Esophagus muscularis mucosa (tissue), 4 donors: Measurements from ENCODE around the gene ZXDC. TPM values are rescaled to one million over a fixed set of nuclear protein-coding genes. Genes with fewer than 3 reads are reported as not detected.

Experiments
- DNase-seq: peaks from one replicate; pipeline ENCODE4 v3.0.0-alpha.2; 2017; ENCODE audit errors: extremely low spot score
- H3K27ac ChIP-seq, 4 donors: fragments of 200-600 bp; sonication (generic); replicated peaks in 1 of 4; 1 replicate in 3 of 4; 2 replicates in 1 of 4; pipeline ENCODE4 v1.5.1; 2016 to 2019; ENCODE audit warnings: mild to moderate bottlenecking in 1 of 4
- H3K27me3 ChIP-seq, 4 donors: fragments of 200-600 bp; sonication (generic); one replicate each; pipeline versions ENCODE4 v1.5.1 to v1.6.0; 2016 to 2019
- H3K36me3 ChIP-seq, 4 donors: fragments of 200-600 bp; sonication (generic); one replicate each; pipeline ENCODE4 v1.5.1; 2016 to 2019
- H3K4me1 ChIP-seq, 4 donors: fragments of 200-600 bp; sonication (generic); one replicate each; pipeline ENCODE4 v1.5.1; 2016 to 2019
- H3K4me3 ChIP-seq, 4 donors: fragments of 200-600 bp; sonication (generic); 1 replicate in 2 of 4; 2 replicates in 2 of 4; pipeline ENCODE4 v1.5.1; 2016 to 2019; ENCODE audit warnings: mild to moderate bottlenecking in 4 of 4, moderate library complexity in 1 of 4
- H3K9me3 ChIP-seq, 4 donors: fragments of 200-600 bp; sonication (generic); 1 replicate in 3 of 4; 2 replicates in 1 of 4; pipeline ENCODE4 v1.5.1; 2016 to 2019
- EP300 ChIP-seq: sonication (generic); formaldehyde crosslinking; IDR thresholded peaks from one replicate; pipeline ENCODE4 v1.6.1; 2017; ENCODE audit warnings: antibody characterized with exemption
- POLR2A ChIP-seq: fragments of 450-650 bp; IDR thresholded peaks from one replicate; pipeline ENCODE4 v1.6.1; 2017; ENCODE audit warnings: antibody characterized with exemption, moderate library complexity, mild to moderate bottlenecking, low read depth
- POLR2AphosphoS5 ChIP-seq, 2 donors: sonication (generic); formaldehyde crosslinking; IDR thresholded peaks; one replicate each; pipeline ENCODE4 v1.6.1; 2017; ENCODE audit warnings: antibody characterized with exemption in 2 of 2
- WGBS: methylation state at CpG from one replicate; pipeline ENCODE4 v1.1.5; 2018; 5-methylcytosine and 5-hydroxymethylcytosine counted together
- intact Hi-C: fragments of 100-400 bp; cut with DNase I; formaldehyde crosslinking; loops from one replicate; pipeline ENCODE4 v1.15.1; 2023
- total RNA-seq, 4 donors: library from RNA; depleted of rRNA; stranded (reverse); fragments of >200 nt; gene quantifications; one replicate each; pipeline versions ENCODE4 v1.1.0 to v1.2.1, GENCODE V29; 2016
- TF ChIP-seq, protein P1 (sequence below), 3 experiments: fragments of 200-600 bp in 2 of 3; fragments of 450-650 bp in 1 of 3; sonication (generic) in 2 of 3; IDR thresholded peaks; one replicate each; pipeline ENCODE4 v1.5.1; 2017 to 2019; ENCODE audit warnings: antibody characterized with exemption in 3 of 3, mild to moderate bottlenecking in 2 of 3, moderate library complexity in 1 of 3

ZXDC gene
- total RNA-seq, 4 donors from 2014 or later, result 25.8 to 41.2 (median 38.6) TPM

DNA sequence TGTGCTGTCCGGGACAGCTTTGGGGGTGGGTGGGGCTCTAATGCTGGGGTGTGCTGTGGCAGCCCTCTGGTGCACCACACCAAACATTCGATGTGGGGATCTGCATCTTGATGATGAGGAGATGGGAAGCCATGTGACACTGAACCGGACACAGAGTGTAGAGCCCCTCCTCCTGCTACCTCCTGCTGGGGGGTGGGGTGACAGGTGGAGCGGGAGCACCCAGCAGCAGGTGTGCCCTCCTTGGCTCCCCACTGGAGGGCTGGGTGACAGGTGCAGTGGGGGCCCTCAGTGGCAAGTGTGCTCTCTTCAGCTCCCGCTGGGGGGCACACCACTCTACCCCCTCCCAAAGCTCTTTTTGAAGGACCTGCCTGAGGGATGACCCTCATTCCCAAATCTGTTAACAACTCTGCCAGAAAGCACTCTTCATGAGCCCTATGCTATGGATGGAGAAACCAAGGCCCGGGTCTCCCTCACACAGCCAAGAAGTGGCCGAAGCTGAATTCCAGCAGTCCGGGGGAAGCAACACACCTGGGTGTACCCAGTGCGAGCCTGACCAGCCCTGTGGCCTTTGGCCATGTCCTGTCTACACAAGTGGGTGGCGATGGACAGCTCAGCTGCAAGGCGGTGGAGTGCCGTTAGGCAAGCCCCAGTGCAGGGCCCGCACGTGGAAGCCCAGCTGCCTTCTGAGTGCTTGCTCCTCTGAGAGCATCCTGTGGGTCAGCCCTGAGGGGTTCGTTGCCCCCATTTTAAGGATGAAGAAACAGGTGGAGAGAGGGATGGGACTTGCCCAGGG is 42.5 kb upstream of the ZXDC start:
- TF ChIP-seq, protein P1, sequence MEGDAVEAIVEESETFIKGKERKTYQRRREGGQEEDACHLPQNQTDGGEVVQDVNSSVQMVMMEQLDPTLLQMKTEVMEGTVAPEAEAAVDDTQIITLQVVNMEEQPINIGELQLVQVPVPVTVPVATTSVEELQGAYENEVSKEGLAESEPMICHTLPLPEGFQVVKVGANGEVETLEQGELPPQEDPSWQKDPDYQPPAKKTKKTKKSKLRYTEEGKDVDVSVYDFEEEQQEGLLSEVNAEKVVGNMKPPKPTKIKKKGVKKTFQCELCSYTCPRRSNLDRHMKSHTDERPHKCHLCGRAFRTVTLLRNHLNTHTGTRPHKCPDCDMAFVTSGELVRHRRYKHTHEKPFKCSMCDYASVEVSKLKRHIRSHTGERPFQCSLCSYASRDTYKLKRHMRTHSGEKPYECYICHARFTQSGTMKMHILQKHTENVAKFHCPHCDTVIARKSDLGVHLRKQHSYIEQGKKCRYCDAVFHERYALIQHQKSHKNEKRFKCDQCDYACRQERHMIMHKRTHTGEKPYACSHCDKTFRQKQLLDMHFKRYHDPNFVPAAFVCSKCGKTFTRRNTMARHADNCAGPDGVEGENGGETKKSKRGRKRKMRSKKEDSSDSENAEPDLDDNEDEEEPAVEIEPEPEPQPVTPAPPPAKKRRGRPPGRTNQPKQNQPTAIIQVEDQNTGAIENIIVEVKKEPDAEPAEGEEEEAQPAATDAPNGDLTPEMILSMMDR (IDR thresholded peaks at IDR 0.05), result no peak
- no peak for TF ChIP-seq POLR2A
- no peaks in the 10 kb centered on the region for H3K9me3 ChIP-seq
- no peak overlapping the region for H3K4me3 ChIP-seq
- H3K27me3 ChIP-seq, result peaks cover 0 to 23% (median 1%) of the 10 kb centered on the region in 4 donors
- peaks cover 0 to 6% (median 2%) of the 10 kb centered on the region in 4 donors for H3K4me1 ChIP-seq
- no peak for DNase-seq
- WGBS, result 79% methylated on average over 9 of the region's 15 CpGs
- intact Hi-C loops, result no loop called here
- no peaks in the 10 kb centered on the region for H3K36me3 ChIP-seq
- no peak overlapping the region for H3K27ac ChIP-seq

DNA sequence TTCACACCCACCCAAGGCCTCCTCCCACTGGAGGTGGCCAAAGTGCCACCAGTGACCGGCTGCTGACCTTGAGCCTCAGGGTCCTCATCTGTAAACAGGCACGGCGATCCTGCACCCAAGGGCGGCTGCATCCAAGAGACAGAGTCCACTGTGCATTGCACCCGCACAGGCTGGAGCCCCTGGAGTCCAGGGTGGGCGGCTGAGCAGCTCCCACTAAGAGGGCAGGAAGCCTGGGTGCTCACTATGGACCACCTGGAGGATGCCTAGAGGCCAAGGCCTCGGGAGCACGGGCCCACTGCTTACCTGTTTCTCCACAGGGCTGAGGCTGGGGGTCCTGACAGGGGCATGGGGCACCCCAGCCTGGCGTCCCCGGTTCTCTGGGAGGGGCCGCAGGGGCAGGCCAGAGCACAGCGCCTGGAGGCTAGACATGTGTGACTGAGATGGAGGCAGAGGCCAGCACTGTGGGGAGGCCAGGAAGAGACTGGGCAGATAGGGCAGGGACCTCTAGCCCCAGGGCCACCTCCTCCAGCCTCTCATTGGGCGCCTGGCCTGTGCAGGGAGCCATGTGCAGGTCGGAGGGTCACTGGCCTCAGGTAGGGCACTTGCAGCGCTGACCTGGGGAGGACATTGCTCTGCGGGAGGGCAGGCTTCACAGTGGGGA is 41.7 kb upstream of the ZXDC start, which contains the start of gene UROC1:
Gene UROC1 (minus strand): TSS at position 483 of the 661 bp plus-strand sequence. CDS start 54 bp downstream, at position 429.
- H3K4me1 ChIP-seq, result peaks cover 0 to 3% (median 1%) of the 10 kb centered on the region in 4 donors
- no peaks in the 10 kb centered on the region for H3K9me3 ChIP-seq
- H3K4me3 ChIP-seq, result no peak within 1 kb of the TSS
- intact Hi-C loops, result no loop called here
- 95% methylated on average over 3 of the region's 16 CpGs for WGBS
- H3K27ac ChIP-seq, result no peak within 1 kb of the TSS
- H3K27me3 ChIP-seq, result peaks cover 0 to 19% (median 0%) of the 10 kb centered on the region in 4 donors
- TF ChIP-seq POLR2AphosphoS5 (IDR thresholded peaks at IDR 0.05) (no peak), POLR2A (no peak), EP300 (no peak)
- TF ChIP-seq, protein P1 (IDR thresholded peaks at IDR 0.05), result no peak
- no peak for DNase-seq
- no peaks in the 10 kb centered on the region for H3K36me3 ChIP-seq

DNA sequence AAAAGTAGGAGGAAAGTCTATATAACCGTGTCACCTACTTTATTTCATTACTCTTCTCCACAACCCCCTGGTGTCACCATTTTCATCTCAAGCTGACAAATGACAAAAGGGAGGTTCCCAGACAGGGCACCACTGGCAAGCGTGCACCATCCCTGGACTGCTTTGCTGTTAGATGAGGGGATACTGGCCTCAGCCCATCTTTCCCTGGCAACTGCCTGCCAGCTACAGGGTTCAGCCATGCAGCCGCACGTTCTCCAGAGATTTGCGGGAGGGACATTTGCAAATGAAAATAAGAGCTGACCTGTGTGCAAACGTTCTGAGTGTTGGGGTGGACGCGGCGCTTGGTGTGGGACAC is 41.2 kb upstream of the ZXDC start:
- no peak overlapping the region for H3K4me3 ChIP-seq
- WGBS, result 95% methylated on average over 9 of the region's 9 CpGs
- H3K9me3 ChIP-seq, result no peaks in the 10 kb centered on the region
- DNase-seq, result no peak
- H3K36me3 ChIP-seq, result no peaks in the 10 kb centered on the region
- no peak overlapping the region for H3K27ac ChIP-seq
- no peaks in the 10 kb centered on the region for H3K4me1 ChIP-seq
- intact Hi-C loops, result no loop called here
- no peak for TF ChIP-seq POLR2A
- no peak for TF ChIP-seq EP300
- TF ChIP-seq POLR2AphosphoS5 (IDR thresholded peaks at IDR 0.05), result no peak
- TF ChIP-seq, protein P1 (IDR thresholded peaks at IDR 0.05), result no peak
- peaks cover 0 to 19% (median 0%) of the 10 kb centered on the region in 4 donors for H3K27me3 ChIP-seq

DNA sequence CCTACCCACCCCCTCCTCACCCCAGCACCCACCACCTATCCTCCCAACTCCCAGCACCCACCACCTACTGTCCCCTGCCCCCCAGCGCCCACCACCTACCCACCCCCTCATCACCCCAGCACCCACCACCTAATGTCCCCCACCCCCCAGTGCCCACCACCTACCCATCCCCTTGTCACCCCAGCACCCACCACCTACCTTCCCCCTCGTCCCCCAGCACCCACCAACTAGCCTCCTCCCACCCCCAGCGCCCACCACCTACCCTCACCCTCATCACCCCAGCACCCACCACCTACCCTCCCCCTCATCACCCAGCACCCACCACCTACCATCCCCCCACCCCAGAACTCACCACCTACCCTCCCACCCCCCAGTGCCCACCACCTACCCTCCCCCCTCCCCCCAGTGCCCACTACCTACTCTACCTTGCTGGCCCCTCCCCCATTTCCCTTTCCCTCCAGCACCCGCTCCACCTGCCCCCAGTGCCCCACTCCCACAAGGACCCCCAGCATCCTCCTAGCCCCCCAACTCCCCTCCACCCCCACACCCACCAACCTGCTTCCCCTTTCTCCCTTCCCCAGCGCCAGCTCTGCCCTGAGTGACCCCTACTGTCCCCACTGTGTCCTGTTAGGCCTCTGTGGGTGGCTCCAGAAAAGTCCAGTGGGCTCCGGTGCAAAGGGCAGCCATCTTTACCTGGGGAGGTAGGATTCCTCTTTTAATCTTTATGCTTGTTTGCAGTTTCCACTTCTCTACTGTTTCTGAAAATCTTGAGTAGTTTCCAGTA is 40.7 kb upstream of the ZXDC start:
- Histone ChIP-seq H3K4me3 (no peak overlapping the region), H3K27me3 (peaks cover 0 to 19% (median 0%) of the 10 kb centered on the region in 4 donors), H3K9me3 (no peaks in the 10 kb centered on the region), H3K36me3 (no peaks in the 10 kb centered on the region), H3K27ac (no peak overlapping the region), H3K4me1 (no peaks in the 10 kb centered on the region)
- TF ChIP-seq EP300 (no peak), POLR2AphosphoS5 (IDR thresholded peaks at IDR 0.05) (no peak), POLR2A (no peak)
- TF ChIP-seq, protein P1 (IDR thresholded peaks at IDR 0.05), result no peak
- no peak for DNase-seq
- intact Hi-C loops, result no loop called here
- 97% methylated on average over 3 of the region's 6 CpGs for WGBS
